ENCODE results near the gene DSCAM. TPM values are rescaled to one million over a fixed set of nuclear protein-coding genes. Genes with fewer than 3 reads are reported as not detected.

DSCAM gene
- total RNA-seq, 4 donors from 2014 or later = 0.07 TPM; not detected in 3

DNA sequence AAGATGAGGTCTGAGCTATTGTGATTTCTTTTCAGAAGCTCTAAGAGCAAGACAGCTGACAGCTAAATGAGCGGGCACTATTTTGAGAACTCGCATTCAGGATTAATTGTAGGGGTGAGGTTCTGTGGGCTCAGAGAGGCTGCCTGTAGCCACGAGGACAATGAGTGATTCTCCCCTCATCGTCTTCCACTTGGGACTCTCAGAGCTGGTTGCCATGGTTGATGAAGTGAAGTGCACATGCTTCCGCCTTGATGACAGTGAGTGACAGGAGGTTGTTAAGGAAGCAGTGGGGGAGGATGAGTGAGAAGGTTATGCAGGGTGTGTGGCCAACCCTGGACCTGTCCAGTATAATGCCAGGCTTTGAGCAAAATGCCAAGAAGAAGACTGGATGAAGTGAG lies 638.0 kb downstream of the DSCAM start:
- Histone ChIP-seq H3K27ac (no peak overlapping the region), H3K36me3 (no peaks in the 10 kb centered on the region), H3K4me3 (no peak overlapping the region), H3K4me1 (no peaks in the 10 kb centered on the region), H3K27me3 (no peaks in the 10 kb centered on the region), H3K9me3 (no peaks in the 10 kb centered on the region)
- no peak for TF ChIP-seq CTCF (IDR thresholded peaks at IDR 0.05)
- TF ChIP-seq POLR2A (IDR thresholded peaks at IDR 0.05) = no peak
- DNase-seq = no peak
- intact Hi-C loops (cut with DNase I; ENCODE audit: low total_unique reads) = no loop called here

DNA sequence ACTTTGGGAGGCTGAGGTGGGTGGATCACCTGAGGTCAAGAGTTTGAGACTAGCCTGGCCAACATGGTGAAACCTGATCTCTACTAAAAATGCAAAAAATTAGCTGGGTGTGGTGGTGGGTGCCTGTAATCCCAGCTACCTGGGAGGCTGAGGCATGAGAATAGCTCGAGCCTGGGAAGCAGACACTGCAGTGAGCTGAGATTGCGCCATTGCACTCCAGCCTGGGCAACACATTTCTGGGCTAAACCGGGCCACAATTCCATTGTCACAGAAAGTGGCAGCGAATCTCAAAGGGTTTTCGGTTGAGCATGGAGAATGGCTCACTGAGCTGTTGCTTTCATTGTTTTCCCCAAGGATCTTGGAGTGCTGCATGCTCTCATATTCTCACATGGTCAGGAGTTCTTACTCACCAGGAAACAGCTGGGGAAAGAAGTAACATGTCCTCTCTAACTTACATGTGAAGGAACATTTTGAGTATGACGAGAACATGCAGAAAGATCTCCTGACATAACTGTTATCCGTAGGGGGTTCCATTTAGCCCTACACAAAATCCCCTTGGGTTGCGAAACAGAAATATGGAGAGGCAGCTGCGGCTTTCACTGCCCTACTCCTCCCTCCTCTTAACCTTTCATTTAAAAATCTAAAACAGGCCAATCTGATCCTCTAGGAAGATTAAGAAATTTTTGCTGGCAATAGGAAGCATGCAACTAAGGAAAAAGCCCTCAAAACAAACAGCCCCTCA lies 638.6 kb downstream of the DSCAM start:
- H3K27ac ChIP-seq = no peak overlapping the region
- intact Hi-C loops (cut with DNase I; ENCODE audit: low total_unique reads) = no loop called here
- no peaks in the 10 kb centered on the region for H3K9me3 ChIP-seq
- DNase-seq = no peak
- TF ChIP-seq CTCF (IDR thresholded peaks at IDR 0.05) (no peak), POLR2A (IDR thresholded peaks at IDR 0.05) (no peak)
- no peaks in the 10 kb centered on the region for H3K27me3 ChIP-seq
- H3K36me3 ChIP-seq = no peaks in the 10 kb centered on the region
- no peaks in the 10 kb centered on the region for H3K4me1 ChIP-seq
- H3K4me3 ChIP-seq = no peak overlapping the region

DNA sequence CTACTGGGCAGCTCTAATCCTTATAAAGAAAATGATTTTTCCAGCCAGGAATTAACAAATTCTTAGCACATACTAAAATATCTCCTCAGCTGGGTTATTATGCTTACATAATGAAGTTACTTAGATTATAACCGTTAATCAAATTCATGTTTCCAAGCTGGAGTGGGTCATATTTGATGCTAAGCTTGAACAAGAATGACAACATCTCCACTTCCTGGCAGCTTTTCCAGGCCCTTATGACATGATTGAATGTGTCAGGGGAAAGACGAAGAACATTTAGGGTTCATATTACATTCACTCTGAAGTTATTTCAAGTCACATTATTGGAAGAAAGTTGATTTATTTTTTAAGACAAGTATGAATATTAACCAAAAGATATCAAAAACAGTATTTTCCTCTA lies 646.0 kb downstream of the DSCAM start:
- H3K9me3 ChIP-seq = no peaks in the 10 kb centered on the region
- DNase-seq = no peak
- H3K4me1 ChIP-seq = no peaks in the 10 kb centered on the region
- H3K27me3 ChIP-seq = no peaks in the 10 kb centered on the region
- TF ChIP-seq CTCF (IDR thresholded peaks at IDR 0.05) (no peak), POLR2A (IDR thresholded peaks at IDR 0.05) (no peak)
- no peak overlapping the region for H3K27ac ChIP-seq
- no peak overlapping the region for H3K4me3 ChIP-seq
- no peaks in the 10 kb centered on the region for H3K36me3 ChIP-seq
- intact Hi-C loops (cut with DNase I; ENCODE audit: low total_unique reads) = no loop called here

DNA sequence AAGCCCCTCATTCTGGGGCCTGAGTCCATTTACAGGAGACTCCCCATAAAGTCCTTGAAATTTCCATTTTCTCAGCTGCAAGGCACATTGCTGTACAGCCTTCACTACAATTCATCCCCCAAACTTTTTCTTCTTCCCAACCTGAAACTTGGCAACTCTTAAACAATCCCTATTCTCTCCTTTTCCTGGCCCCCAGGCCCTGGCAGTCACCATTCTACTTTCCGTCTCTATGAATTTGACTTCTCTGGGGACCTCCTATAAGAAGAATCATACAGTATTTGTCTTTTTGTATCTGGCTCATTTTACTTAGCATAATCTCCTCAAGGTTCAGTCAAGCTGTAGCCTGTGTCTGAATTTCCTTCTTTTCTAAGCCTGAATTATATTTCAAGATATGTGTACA lies 646.8 kb downstream of the DSCAM start:
- Histone ChIP-seq H3K27ac (no peak overlapping the region), H3K4me3 (no peak overlapping the region), H3K27me3 (no peaks in the 10 kb centered on the region), H3K36me3 (no peaks in the 10 kb centered on the region), H3K9me3 (no peaks in the 10 kb centered on the region), H3K4me1 (no peaks in the 10 kb centered on the region)
- no peak for TF ChIP-seq CTCF (IDR thresholded peaks at IDR 0.05)
- TF ChIP-seq POLR2A (IDR thresholded peaks at IDR 0.05) = no peak
- no peak for DNase-seq
- intact Hi-C loops (cut with DNase I; ENCODE audit: low total_unique reads) = no loop called here

DNA sequence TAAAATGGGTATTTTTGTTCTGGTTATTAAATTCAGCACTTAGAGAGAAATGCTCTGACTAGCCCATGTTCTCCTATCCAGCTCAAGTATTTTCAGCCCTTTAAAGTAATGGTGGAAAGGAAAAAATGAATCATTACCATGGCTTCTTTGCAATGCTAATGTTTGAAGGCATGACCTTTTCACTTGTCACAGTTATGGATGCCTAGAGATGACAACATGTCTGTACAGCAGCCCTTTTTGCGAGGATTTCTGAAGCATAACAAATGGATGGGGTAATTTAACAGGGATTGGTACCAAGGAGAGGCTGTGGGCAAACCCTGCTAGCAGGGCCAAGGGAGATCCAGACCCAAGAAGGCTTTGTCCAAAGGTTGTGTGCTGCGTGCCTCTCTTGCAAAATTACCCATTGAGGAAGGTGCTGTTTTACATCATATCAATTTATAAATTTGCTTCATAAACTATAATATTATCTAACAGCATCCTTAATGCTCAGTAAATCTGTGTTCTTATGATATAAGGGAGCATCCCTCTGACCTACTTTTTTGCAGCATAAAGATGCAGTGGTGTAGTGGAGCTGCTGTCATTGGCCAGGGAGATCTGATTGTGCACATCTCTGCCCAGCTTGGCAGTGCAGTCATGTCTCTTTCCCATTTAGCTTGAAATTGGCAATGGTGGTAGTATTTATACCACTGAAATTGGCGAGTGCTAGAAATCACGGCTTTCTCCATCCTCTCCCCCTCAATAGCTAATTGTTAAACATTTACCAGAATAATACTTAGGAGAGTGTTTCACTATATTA lies 652.6 kb downstream of the DSCAM start:
- no peak for DNase-seq
- Histone ChIP-seq H3K9me3 (no peaks in the 10 kb centered on the region), H3K27me3 (no peaks in the 10 kb centered on the region), H3K36me3 (no peaks in the 10 kb centered on the region), H3K27ac (no peak overlapping the region), H3K4me3 (no peak overlapping the region), H3K4me1 (no peaks in the 10 kb centered on the region)
- TF ChIP-seq CTCF (IDR thresholded peaks at IDR 0.05) = no peak
- intact Hi-C loops (cut with DNase I; ENCODE audit: low total_unique reads) = no loop called here

Data from uterus (tissue), 4 donors.